ENCODE results near the gene VGLL4. TPM values are rescaled to one million over a fixed set of nuclear protein-coding genes. Genes with fewer than 3 reads are reported as not detected.

Gene VGLL4
- total RNA-seq, 1 experiment from 2014 or later, result 46.1 TPM

DNA sequence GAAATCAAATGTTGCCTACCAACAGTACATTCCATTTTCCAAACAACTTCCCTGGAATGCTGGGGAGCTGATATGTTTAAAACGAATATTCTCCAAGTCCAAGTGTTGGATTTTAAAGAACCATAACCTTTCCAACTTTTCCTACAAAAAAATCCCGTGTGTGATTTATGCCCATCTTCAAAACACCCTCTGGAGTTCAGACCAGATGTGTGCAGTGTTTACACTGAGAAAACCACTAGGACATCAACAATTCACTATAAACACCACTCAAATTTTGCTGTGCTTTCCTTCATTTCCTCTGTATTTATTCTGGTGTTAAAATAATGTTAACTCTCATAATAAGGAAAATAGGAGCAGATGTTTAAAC, 2.4 kb downstream of the VGLL4 start:
- CTCF ChIA-PET, result interaction anchor here (0.7 kb wide), 1 partner anchor 262 kb away, joined by 4 read pairs; no protein-coding TSS in a partner anchor
- intact Hi-C loops (cut with micrococcal nuclease; ENCODE audit: unreplicated experiment), result no loop called here

GRCh38 chr3:11640009-11640673, 3.6 kb downstream of the VGLL4 start:
- Mint-ChIP-seq H3K9me3 (ENCODE audit: unreplicated experiment) (no peaks in the 10 kb centered on the region), H3K4me1 (ENCODE audit: low read depth, unreplicated experiment) (peaks cover 10% of the 10 kb centered on the region), H3K27me3 (ENCODE audit: insufficient read depth, unreplicated experiment) (no peaks in the 10 kb centered on the region), H3K27ac (ENCODE audit: unreplicated experiment) (no peak overlapping the region), H3K36me3 (ENCODE audit: insufficient read depth, unreplicated experiment) (peaks cover 27% of the 10 kb centered on the region), H3K4me3 (ENCODE audit: unreplicated experiment) (peak overlapping the region; percentile 2)
- ChIA-PET CTCF (no interaction called here), POLR2A (no interaction called here)
- Histone ChIP-seq H3K9me3 (no peaks in the 10 kb centered on the region), H3K4me1 (0 out of 2 replicates have a peak, but pooled peaks cover 4% of the 10 kb centered on the region), H3K27me3 (replicated peaks; ENCODE audit: control insufficient read depth, insufficient read depth, low read length) (no peaks in the 10 kb centered on the region), H3K4me3 (ENCODE audit: low read depth, low read length) (no peak overlapping the region), H3K36me3 (ENCODE audit: control insufficient read depth, insufficient read depth, low read length) (no peaks in the 10 kb centered on the region; the same call in 1 of the 2 replicates)
- no peak for TF ChIP-seq CTCF (IDR thresholded peaks at IDR 0.05; ENCODE audit: insufficient read depth in 1 of 2, low read depth in 1 of 2, low read length in 1 of 2, severe bottlenecking in 1 of 2, unreplicated experiment in 1 of 2)
- no TSS peak for BruUV-seq (replicated peaks)
- no peak for DNase-seq
- intact Hi-C loops (cut with micrococcal nuclease; ENCODE audit: unreplicated experiment), result no loop called here

More for the DNA sequence above, 2.4 kb downstream of the VGLL4 start:
- no TSS peak for BruUV-seq (replicated peaks)
- Histone ChIP-seq H3K27me3 (replicated peaks; ENCODE audit: control insufficient read depth, insufficient read depth, low read length) (no peaks in the 10 kb centered on the region), H3K36me3 (ENCODE audit: control insufficient read depth, insufficient read depth, low read length) (no peaks in the 10 kb centered on the region; the same call in 1 of the 2 replicates), H3K9me3 (no peaks in the 10 kb centered on the region), H3K4me1 (0 out of 2 replicates have a peak, but pooled peaks cover 4% of the 10 kb centered on the region), H3K4me3 (ENCODE audit: low read depth, low read length) (peak overlapping the region; percentile 77; the same call in 1 of the 2 replicates)
- POLR2A ChIA-PET, result no interaction called here
- no peaks in the 10 kb centered on the region for H3K27me3 Mint-ChIP-seq (ENCODE audit: insufficient read depth, unreplicated experiment)
- H3K9me3 Mint-ChIP-seq (ENCODE audit: unreplicated experiment), result no peaks in the 10 kb centered on the region
- peaks cover 8% of the 10 kb centered on the region for H3K4me1 Mint-ChIP-seq (ENCODE audit: low read depth, unreplicated experiment)
- peak overlapping the region; percentile 69 for H3K27ac Mint-ChIP-seq (ENCODE audit: unreplicated experiment)
- H3K4me3 Mint-ChIP-seq (ENCODE audit: unreplicated experiment), result peak overlapping the region; percentile 72
- H3K36me3 Mint-ChIP-seq (ENCODE audit: insufficient read depth, unreplicated experiment), result peaks cover 27% of the 10 kb centered on the region
- no peak for TF ChIP-seq CTCF (IDR thresholded peaks at IDR 0.05; ENCODE audit: insufficient read depth in 1 of 2, low read depth in 1 of 2, low read length in 1 of 2, severe bottlenecking in 1 of 2, unreplicated experiment in 1 of 2)
- no peak for DNase-seq

DNA sequence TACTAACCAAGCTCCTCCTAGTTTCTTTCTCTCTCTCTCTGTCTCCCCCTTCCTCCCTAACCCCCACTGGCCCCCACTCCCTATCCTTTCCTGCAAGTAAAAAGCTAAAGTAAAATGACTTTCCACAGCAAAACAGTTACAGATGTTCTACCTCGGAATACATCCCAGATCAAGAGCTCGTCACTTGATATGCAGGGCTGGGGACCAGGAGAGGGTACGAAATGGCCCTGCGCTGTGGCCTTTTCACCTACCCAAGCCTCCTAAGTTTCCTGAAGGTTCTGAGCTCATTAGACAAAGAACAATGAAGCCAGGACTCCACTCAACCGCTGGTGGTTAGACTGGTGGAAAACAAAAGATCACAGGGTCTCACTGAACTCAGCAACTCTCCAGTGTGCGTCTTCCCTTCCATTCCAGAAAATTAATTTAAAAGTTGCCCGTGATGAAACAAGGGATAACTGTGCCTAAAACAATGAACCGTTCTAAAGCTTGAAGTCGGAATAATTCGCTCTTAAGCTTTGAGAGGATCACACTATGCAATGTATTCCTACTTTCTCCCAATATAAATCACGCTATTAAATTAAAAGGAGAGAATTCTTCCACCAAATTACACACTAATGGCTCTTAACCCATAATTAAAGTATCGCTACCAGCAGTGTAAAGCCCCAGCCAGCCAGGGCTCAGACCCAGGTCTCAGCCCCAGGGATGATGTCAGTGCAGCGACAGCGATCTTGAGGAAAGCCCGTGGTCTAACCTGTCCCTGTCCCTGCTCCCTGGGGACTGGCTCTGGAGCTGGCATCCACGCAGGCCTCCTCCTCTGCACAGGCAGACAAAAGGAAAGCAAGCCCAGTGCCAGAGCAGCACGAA, 5.0 kb downstream of the VGLL4 start:
- H3K36me3 ChIP-seq (ENCODE audit: control insufficient read depth, insufficient read depth, low read length), result no peaks in the 10 kb centered on the region; the same call in 1 of the 2 replicates
- H3K4me3 ChIP-seq (ENCODE audit: low read depth, low read length), result no peak overlapping the region
- Mint-ChIP-seq H3K4me3 (ENCODE audit: unreplicated experiment) (no peak overlapping the region), H3K27ac (ENCODE audit: unreplicated experiment) (no peak overlapping the region), H3K27me3 (ENCODE audit: insufficient read depth, unreplicated experiment) (no peaks in the 10 kb centered on the region), H3K4me1 (ENCODE audit: low read depth, unreplicated experiment) (peaks cover 24% of the 10 kb centered on the region), H3K36me3 (ENCODE audit: insufficient read depth, unreplicated experiment) (peaks cover 24% of the 10 kb centered on the region), H3K9me3 (ENCODE audit: unreplicated experiment) (no peaks in the 10 kb centered on the region)
- BruUV-seq (replicated peaks), result no TSS peak
- no peak for DNase-seq
- no peak for TF ChIP-seq CTCF (IDR thresholded peaks at IDR 0.05; ENCODE audit: insufficient read depth in 1 of 2, low read depth in 1 of 2, low read length in 1 of 2, severe bottlenecking in 1 of 2, unreplicated experiment in 1 of 2)
- no peaks in the 10 kb centered on the region for H3K27me3 ChIP-seq (replicated peaks; ENCODE audit: control insufficient read depth, insufficient read depth, low read length)
- 0 out of 2 replicates have a peak, but pooled peaks cover 4% of the 10 kb centered on the region for H3K4me1 ChIP-seq
- ChIA-PET CTCF (interaction anchor here (0.5 to 1.2 kb wide), 3 partner anchors 39 to 166 kb away, joined by 4 to 9 read pairs (median 5); no protein-coding TSS in a partner anchor), POLR2A (interaction anchor here (0.6 kb wide), 1 partner anchor 132 kb away, joined by 3 read pairs; no protein-coding TSS in a partner anchor)
- no peaks in the 10 kb centered on the region for H3K9me3 ChIP-seq
- intact Hi-C loops (cut with micrococcal nuclease; ENCODE audit: unreplicated experiment), result no loop called here

Data from Caco-2 (cell line).